WTC11 (cell line): Measurements from ENCODE around the gene KPNA3.

Experiments
- ATF6 ChIP-seq: sonication (generic); formaldehyde crosslinking; IDR thresholded peaks from 2 replicates; pipeline ENCODE4 v1.8.1; 2023; ENCODE audit warnings: mild to moderate bottlenecking, missing genetic modification reagents
- HMGA2 ChIP-seq: fragments of 250-450 bp; sonication (Bioruptor Pico); IDR thresholded peaks from 2 replicates; pipeline ENCODE4 v1.4.0; 2021; ENCODE audit warnings: mild to moderate bottlenecking, moderate library complexity
- JUN ChIP-seq: sonication (generic); formaldehyde crosslinking; IDR thresholded peaks from 2 replicates; pipeline ENCODE4 v1.8.0; 2023; ENCODE audit warnings: mild to moderate bottlenecking, missing genetic modification reagents
- TF ChIP-seq, protein P1 (sequence below): sonication (generic); formaldehyde crosslinking; IDR thresholded peaks from 2 replicates; pipeline ENCODE4 v1.8.1; 2023; ENCODE audit warnings: mild to moderate bottlenecking, moderate library complexity, missing genetic modification reagents

DNA sequence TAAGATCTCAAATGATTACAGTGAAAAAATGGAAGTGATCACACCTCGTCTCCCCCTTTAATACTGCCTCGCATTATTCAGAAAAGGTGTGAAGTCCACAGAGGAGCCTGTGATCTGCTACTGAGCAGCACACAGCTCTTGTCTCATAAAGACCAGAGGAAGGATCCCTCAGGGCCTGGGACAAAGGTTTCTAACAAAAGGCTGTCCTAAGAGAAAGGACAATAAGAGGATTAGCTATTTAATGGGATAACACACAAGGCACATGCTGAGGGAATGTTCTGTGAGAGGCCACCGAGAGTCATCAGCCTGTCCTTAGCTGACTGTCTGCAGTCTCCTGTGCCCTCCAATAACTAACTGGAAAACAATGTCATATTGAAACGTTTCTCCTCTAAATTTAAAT is 127.9 kb downstream of the KPNA3 start:
- no peak for TF ChIP-seq ATF6
- no peak for TF ChIP-seq JUN (CRISPR knock-in tag)
- TF ChIP-seq, protein P1, sequence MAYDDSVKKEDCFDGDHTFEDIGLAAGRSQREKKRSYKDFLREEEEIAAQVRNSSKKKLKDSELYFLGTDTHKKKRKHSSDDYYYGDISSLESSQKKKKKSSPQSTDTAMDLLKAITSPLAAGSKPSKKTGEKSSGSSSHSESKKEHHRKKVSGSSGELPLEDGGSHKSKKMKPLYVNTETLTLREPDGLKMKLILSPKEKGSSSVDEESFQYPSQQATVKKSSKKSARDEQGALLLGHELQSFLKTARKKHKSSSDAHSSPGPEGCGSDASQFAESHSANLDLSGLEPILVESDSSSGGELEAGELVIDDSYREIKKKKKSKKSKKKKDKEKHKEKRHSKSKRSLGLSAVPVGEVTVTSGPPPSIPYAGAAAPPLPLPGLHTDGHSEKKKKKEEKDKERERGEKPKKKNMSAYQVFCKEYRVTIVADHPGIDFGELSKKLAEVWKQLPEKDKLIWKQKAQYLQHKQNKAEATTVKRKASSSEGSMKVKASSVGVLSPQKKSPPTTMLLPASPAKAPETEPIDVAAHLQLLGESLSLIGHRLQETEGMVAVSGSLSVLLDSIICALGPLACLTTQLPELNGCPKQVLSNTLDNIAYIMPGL (CRISPR knock-in tag): no peak
- TF ChIP-seq HMGA2 (CRISPR knock-in tag): no peak
